ENCODE measurements around the gene DYDC2.
"Not testable (repeated sequence)": the region's sequence is repeated elsewhere in the genome, so short reads cannot be mapped to it uniquely, and the experiment has no call there.

Gene DYDC2

GRCh38 chr10:80356563-80356988, at the start of gene DYDC2, which contains the start of gene DYDC1:
DYDC2 (plus strand) TSS chr10:80356781; CDS start chr10:80362444, 5,663 bp downstream.
DYDC1 (minus strand) TSS chr10:80356755; CDS start chr10:80352601, 4,154 bp downstream.
- no peak for DNase-seq (ENCODE audit: low read depth)

GRCh38 chr10:80313523-80313922, 43.1 kb upstream of the DYDC2 start:
- no peak for DNase-seq (ENCODE audit: low read depth)

GRCh38 chr10:80315391-80315790, 41.2 kb upstream of the DYDC2 start:
- DNase-seq (ENCODE audit: low read depth), result no peak

- DNase-seq (ENCODE audit: low read depth), result no peak
These were observed 37.8 kb upstream of the DYDC2 start for GRCh38 chr10:80318742-80319141.

- no peak for DNase-seq (ENCODE audit: low read depth)
These were observed 37.3 kb upstream of the DYDC2 start for GRCh38 chr10:80319318-80319717.

- DNase-seq (ENCODE audit: low read depth), result no peak
These were observed 36.8 kb upstream of the DYDC2 start for GRCh38 chr10:80319725-80320290.

- no peak for DNase-seq (ENCODE audit: low read depth)
These were observed 36.2 kb upstream of the DYDC2 start for GRCh38 chr10:80320377-80320776.

- no peak for DNase-seq (ENCODE audit: low read depth)
These were observed 35.4 kb upstream of the DYDC2 start for GRCh38 chr10:80321183-80321582.

GRCh38 chr10:80322158-80322557, 34.4 kb upstream of the DYDC2 start:
- DNase-seq (ENCODE audit: low read depth), result no peak

- DNase-seq (ENCODE audit: low read depth), result no peak
These were observed 33.9 kb upstream of the DYDC2 start for GRCh38 chr10:80322711-80323110.

GRCh38 chr10:80323311-80323710, 33.3 kb upstream of the DYDC2 start:
- no peak for DNase-seq (ENCODE audit: low read depth)

- no peak for DNase-seq (ENCODE audit: low read depth)
These were observed 32.5 kb upstream of the DYDC2 start for GRCh38 chr10:80324086-80324485.

- no peak for DNase-seq (ENCODE audit: low read depth)
These were observed 31.7 kb upstream of the DYDC2 start for GRCh38 chr10:80324891-80325364.

GRCh38 chr10:80333983-80334382, 22.6 kb upstream of the DYDC2 start:
- no peak for DNase-seq (ENCODE audit: low read depth)

GRCh38 chr10:80344276-80344675, 12.3 kb upstream of the DYDC2 start:
- DNase-seq (ENCODE audit: low read depth), result no peak

- no peak for DNase-seq (ENCODE audit: low read depth)
These were observed 11.7 kb upstream of the DYDC2 start for GRCh38 chr10:80344912-80345311.

- no peak for DNase-seq (ENCODE audit: low read depth)
These were observed 6.3 kb upstream of the DYDC2 start for GRCh38 chr10:80350251-80350650.

- DNase-seq (ENCODE audit: low read depth), result no peak
These were observed 5.4 kb upstream of the DYDC2 start for GRCh38 chr10:80351220-80351619.

GRCh38 chr10:80356989-80357850, 639 bp downstream of the DYDC2 start:
- DNase-seq (ENCODE audit: low read depth), result no peak

- no peak for DNase-seq (ENCODE audit: low read depth)
These were observed 1.2 kb downstream of the DYDC2 start for GRCh38 chr10:80357851-80358125.

GRCh38 chr10:80358925-80359324, 2.3 kb downstream of the DYDC2 start:
- not testable (repeated sequence) for DNase-seq (ENCODE audit: low read depth)

- no peak for DNase-seq (ENCODE audit: low read depth)
These were observed 3.1 kb downstream of the DYDC2 start for GRCh38 chr10:80359644-80360043.

- no peak for DNase-seq (ENCODE audit: low read depth)
These were observed 8.9 kb downstream of the DYDC2 start for GRCh38 chr10:80365510-80365909.

GRCh38 chr10:80371467-80371866, 14.9 kb downstream of the DYDC2 start:
- no peak for DNase-seq (ENCODE audit: low read depth)

All from stimulated activated CD8-positive, alpha-beta memory T cell treated with anti-CD3 and anti-CD28 coated beads, Interleukin-15, amount 100 ng/mL, for 24 hours (primary cell).